K562 (cell line): Measurements from ENCODE around the gene PFN2. TPM values are rescaled to one million over a fixed set of nuclear protein-coding genes. Genes with fewer than 3 reads are reported as not detected.
"Not testable (repeated sequence)": the region's sequence is repeated elsewhere in the genome, so short reads cannot be mapped to it uniquely, and the experiment has no call there.

Experiments
- ATAC-seq: fragments of 200-7000 bp; cut with Tn5 transposase; 3 replicates; pipeline ENCODE4 v1.9.1; 2020; ENCODE audit warnings: moderate library complexity
- BruUV-seq: library from RNA; stranded (reverse); fragments of 400-500 nt; replicated peaks from 2 replicates; lab custom pipeline; 2021; lab: Mats Ljungman, UMichigan
- CTCF ChIA-PET: fragments of 300-600 bp; formaldehyde crosslinking; extraction: SDS; loops from one replicate; lab custom pipeline; 2021; ENCODE audit warnings: low intra/inter-chr PET ratio; lab: Yijun Ruan, JAX
- POLR2A ChIA-PET: fragments of 300-600, 350-650 bp; sonication (Branson Sonifier 250); formaldehyde crosslinking; extraction: SDS; loops from one replicate; lab custom pipeline; 2021; ENCODE audit warnings: antibody characterized with exemption, inconsistent platforms; lab: Yijun Ruan, JAX
- DNase-seq, 4 experiments: peaks; one replicate each; pipeline versions ENCODE4 v3.0.0 to v3.0.0-alpha.2; 2011 to 2018; ENCODE audit warnings: low spot score in 3 of 4, mixed read lengths in 3 of 4; ENCODE audit errors: extremely low read depth in 1 of 4
- FAIRE-seq: peaks from 2 replicates; lab custom pipeline; 2011; peaks lifted over from hg19 to GRCh38; lab: Jason Lieb, UNC
- H2AFZ ChIP-seq: 2 replicates; pipeline ENCODE4 v1.6.0; 2011; ENCODE audit warnings: low read depth, low read length, control low read depth, inconsistent platforms
- H3K27ac ChIP-seq: fragments of 200-600 bp; 3 replicates; pipeline ENCODE4 v1.8.0; 2011; ENCODE audit warnings: low read depth, mild to moderate bottlenecking, control low read depth, inconsistent platforms, low read length, moderate library complexity, mixed read lengths; ENCODE audit errors: extremely low read depth
- H3K27me3 ChIP-seq, 2 experiments: fragments of 300-600 bp in 1 of 2; 2 replicates in 1 of 2; 3 replicates in 1 of 2; pipeline versions ENCODE4 v1.6.0 to v1.8.0; 2011; ENCODE audit warnings: inconsistent platforms in 2 of 2, low read length in 2 of 2, mild to moderate bottlenecking in 1 of 2, mixed read lengths in 1 of 2, moderate library complexity in 1 of 2; ENCODE audit not compliant: control insufficient read depth in 2 of 2, insufficient read depth in 2 of 2
- H3K36me3 ChIP-seq: fragments of 300-600 bp; 3 replicates; pipeline ENCODE4 v1.8.0; 2011; ENCODE audit warnings: mild to moderate bottlenecking, low read length, inconsistent platforms; ENCODE audit not compliant: control insufficient read depth, insufficient read depth
- H3K4me1 ChIP-seq, 2 experiments: fragments of 200-600 bp in 1 of 2; replicated peaks in 1 of 2; 2 replicates in 1 of 2; 3 replicates in 1 of 2; pipeline versions ENCODE4 v1.5.1 to v1.8.0; 2011; ENCODE audit warnings: inconsistent platforms in 2 of 2, low read length in 2 of 2, mild to moderate bottlenecking in 1 of 2, mixed read lengths in 1 of 2, moderate library complexity in 1 of 2; ENCODE audit not compliant: control insufficient read depth in 2 of 2, insufficient read depth in 2 of 2
- H3K4me2 ChIP-seq: 2 replicates; pipeline ENCODE4 v1.6.1; 2011; ENCODE audit warnings: low read length, control low read depth, inconsistent platforms, mixed read lengths; ENCODE audit not compliant: insufficient read depth
- H3K4me3 ChIP-seq: fragments of 200-600 bp; sonication (generic), shearing (Covaris generic); 2 replicates; pipeline ENCODE4 v1.5.1; 2016; ENCODE audit warnings: control low read depth, inconsistent platforms
- H3K79me2 ChIP-seq: fragments of 200-600 bp; 3 replicates; pipeline ENCODE4 v1.8.0; 2011; ENCODE audit warnings: low read length, inconsistent platforms; ENCODE audit not compliant: control insufficient read depth, insufficient read depth
- H3K9ac ChIP-seq, 2 experiments: 2 replicates each; pipeline versions ENCODE4 v1.6.0 to v1.6.1; 2011; ENCODE audit warnings: low read depth in 2 of 2, low read length in 2 of 2, control low read depth in 1 of 2, inconsistent platforms in 1 of 2, mild to moderate bottlenecking in 1 of 2, mixed read lengths in 1 of 2; ENCODE audit not compliant: insufficient read depth in 1 of 2
- H3K9me1 ChIP-seq: one replicate; pipeline ENCODE4 v1.6.0; 2011; ENCODE audit warnings: inconsistent platforms, mild to moderate bottlenecking, low read length, moderate library complexity; ENCODE audit not compliant: control insufficient read depth, insufficient read depth
- H3K9me3 ChIP-seq: replicated peaks from 2 replicates; pipeline ENCODE4 v1.5.1; 2011; ENCODE audit warnings: low read depth, low read length, inconsistent platforms; ENCODE audit not compliant: control insufficient read depth, insufficient read depth
- H4K20me1 ChIP-seq: replicated peaks from 2 replicates; pipeline ENCODE4 v1.6.1; 2011; ENCODE audit warnings: low read length, inconsistent platforms, mixed read lengths; ENCODE audit not compliant: control insufficient read depth, insufficient read depth
- ATF2 ChIP-seq: sonication (generic); formaldehyde crosslinking; IDR thresholded peaks from 2 replicates; pipeline ENCODE4 v1.8.1; 2022; ENCODE audit warnings: missing genetic modification reagents
- ZBTB5 ChIP-seq: fragments of 450-650 bp; IDR thresholded peaks from 2 replicates; pipeline ENCODE4 v1.6.1; 2017; ENCODE audit warnings: antibody characterized with exemption
- WGBS: fragments of 100-300 bp; shearing (Covaris generic); methylation state at CpG from one replicate; pipeline ENCODE4 v1.1.6; 2016; ENCODE audit warnings: low coverage, mixed read lengths; ENCODE audit not compliant: insufficient coverage; ENCODE audit errors: missing lambda C conversion rate; 5-methylcytosine and 5-hydroxymethylcytosine counted together
- in situ Hi-C: fragments of 300-500 bp; cut with MboI; formaldehyde crosslinking; loops from 4 replicates; pipeline ENCODE4 v1.15.0; 2018; ENCODE audit warnings: inconsistent platforms, mixed read lengths
- intact Hi-C: fragments of 100-400 bp; cut with micrococcal nuclease; formaldehyde crosslinking; loops from 2 replicates; pipeline ENCODE4 v1.14.2; 2022
- polyA plus RNA-seq, 8 experiments: library from polyadenylated mRNA; depleted of rRNA in 4 of 8; stranded (reverse) in 5 of 8; unstranded in 3 of 8; fragments of >200 nt; fragmentation: Nextera tagmentation in 2 of 8; fragmentation: Illumina TruSeq in 1 of 8; extraction: Ambion mirVana in 2 of 8; extraction: Trizol in 1 of 8; gene quantifications; 2 replicates each; pipeline versions ENCODE4 v1.2.1 to v1.2.3, GENCODE V29; 2011 to 2014; ENCODE audit warnings: inconsistent platforms in 1 of 8, missing spikeins in 1 of 8
- total RNA-seq, 7 experiments: library from RNA; depleted of rRNA in 6 of 7; stranded (reverse); fragments of >200 nt in 6 of 7; fragmentation: Illumina TruSeq in 2 of 7; extraction: Trizol in 2 of 7; gene quantifications; 2 replicates each; pipeline versions ENCODE4 v1.2.1 to v1.2.3, GENCODE V29; 2011 to 2021; ENCODE audit warnings: low replicate concordance in 1 of 7

PFN2 gene
- total and polyA plus RNA-seq, 9 of the 15 experiments (the other 6 are each of a cell fraction or from before 2014, with no cell fraction given): 0.14 to 0.86 (median 0.35) TPM

- TF ChIP-seq ATF2 (CRISPR knock-in tag): no peak
- no peak for TF ChIP-seq ZBTB5
- TF ChIP-seq, all 486 proteins: peak for 0
Measured at GRCh38 chr3:149983628-149984027, 12.9 kb upstream of the PFN2 start (continued).

- FAIRE-seq, H3K27me3 ChIP-seq, H3K9me1 ChIP-seq, H3K36me3 ChIP-seq, H3K9ac ChIP-seq, H4K20me1 ChIP-seq, H3K4me2 ChIP-seq, H3K27ac ChIP-seq, DNase-seq, CTCF ChIA-PET, ATAC-seq, H3K4me3 ChIP-seq, BruUV-seq, H3K79me2 ChIP-seq, H2AFZ ChIP-seq, intact Hi-C loops, H3K9me3 ChIP-seq, H3K4me1 ChIP-seq, in situ Hi-C loops: not testable (repeated sequence)
- POLR2A ChIA-PET: interaction anchor here (0.6 kb wide), 1 partner anchor 136 kb away, joined by 3 read pairs; no protein-coding TSS in a partner anchor
- WGBS: 27% methylated on average over 17 of the region's 32 CpGs
Measured at GRCh38 chr3:149983053-149983452, 12.4 kb upstream of the PFN2 start.

DNA sequence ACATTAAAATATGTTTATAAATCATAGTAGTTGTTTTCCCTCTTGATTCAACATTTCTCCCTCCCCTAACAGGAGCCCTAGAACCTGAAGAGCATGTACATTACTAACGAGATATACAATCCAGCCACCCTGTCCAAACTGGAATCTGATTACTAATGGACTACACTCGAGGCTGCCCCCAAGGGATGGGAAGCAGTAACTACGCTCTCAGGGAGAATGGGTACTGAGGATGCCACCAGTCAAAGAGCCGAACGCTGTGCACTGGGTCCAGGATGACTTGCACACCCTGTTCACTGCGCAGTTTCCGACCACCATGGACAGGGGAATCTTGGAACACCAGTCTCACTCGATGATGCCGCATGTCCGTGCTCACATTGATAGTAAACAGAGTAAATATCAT lies 11.3 kb upstream of the PFN2 start:
- CTCF ChIA-PET, H3K4me2 ChIP-seq, BruUV-seq, H3K27ac ChIP-seq, H3K4me3 ChIP-seq, H3K9me3 ChIP-seq, H2AFZ ChIP-seq, H3K36me3 ChIP-seq, POLR2A ChIA-PET, intact Hi-C loops, DNase-seq, H3K27me3 ChIP-seq, H3K9me1 ChIP-seq, H3K79me2 ChIP-seq, H4K20me1 ChIP-seq, H3K4me1 ChIP-seq, H3K9ac ChIP-seq, in situ Hi-C loops: not testable (repeated sequence)
- peak; percentile 99 for ATAC-seq
- WGBS: 15% methylated on average over 2 of the region's 10 CpGs
- FAIRE-seq: peak; percentile 98
